ENCODE results near the gene NCOA7. TPM values are rescaled to one million over a fixed set of nuclear protein-coding genes. Genes with fewer than 3 reads are reported as not detected.

The NCOA7 gene
- total RNA-seq, 2 donors from 2014 or later, result 26.5 to 30.0 TPM

DNA sequence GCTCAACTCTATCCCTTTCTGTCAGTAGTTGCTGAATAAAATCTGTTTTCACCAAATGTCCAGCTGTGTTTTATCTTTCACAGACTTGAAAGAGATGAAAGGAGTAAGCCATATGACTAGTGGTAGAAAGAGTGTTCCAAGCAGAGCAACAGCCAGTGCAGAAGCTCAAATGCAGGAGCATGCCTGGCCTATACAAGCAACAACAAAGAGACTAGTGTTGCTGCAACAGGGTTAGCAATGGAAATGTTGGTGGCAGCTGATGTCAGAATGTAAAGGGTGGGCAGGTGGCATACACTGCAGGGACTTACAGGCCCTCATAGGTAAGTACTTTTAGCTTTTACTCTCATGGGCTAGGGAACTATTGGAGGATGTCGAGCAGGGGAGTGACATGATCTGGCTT lies 160.6 kb downstream of the NCOA7 start:
- H3K4me1 ChIP-seq, result peaks cover 8% of the 10 kb centered on the region
- H3K9me3 ChIP-seq, result no peaks in the 10 kb centered on the region
- no peak overlapping the region for H3K4me3 ChIP-seq
- TF ChIP-seq POLR2A (IDR thresholded peaks at IDR 0.05), result no peak
- TF ChIP-seq, protein P1, sequence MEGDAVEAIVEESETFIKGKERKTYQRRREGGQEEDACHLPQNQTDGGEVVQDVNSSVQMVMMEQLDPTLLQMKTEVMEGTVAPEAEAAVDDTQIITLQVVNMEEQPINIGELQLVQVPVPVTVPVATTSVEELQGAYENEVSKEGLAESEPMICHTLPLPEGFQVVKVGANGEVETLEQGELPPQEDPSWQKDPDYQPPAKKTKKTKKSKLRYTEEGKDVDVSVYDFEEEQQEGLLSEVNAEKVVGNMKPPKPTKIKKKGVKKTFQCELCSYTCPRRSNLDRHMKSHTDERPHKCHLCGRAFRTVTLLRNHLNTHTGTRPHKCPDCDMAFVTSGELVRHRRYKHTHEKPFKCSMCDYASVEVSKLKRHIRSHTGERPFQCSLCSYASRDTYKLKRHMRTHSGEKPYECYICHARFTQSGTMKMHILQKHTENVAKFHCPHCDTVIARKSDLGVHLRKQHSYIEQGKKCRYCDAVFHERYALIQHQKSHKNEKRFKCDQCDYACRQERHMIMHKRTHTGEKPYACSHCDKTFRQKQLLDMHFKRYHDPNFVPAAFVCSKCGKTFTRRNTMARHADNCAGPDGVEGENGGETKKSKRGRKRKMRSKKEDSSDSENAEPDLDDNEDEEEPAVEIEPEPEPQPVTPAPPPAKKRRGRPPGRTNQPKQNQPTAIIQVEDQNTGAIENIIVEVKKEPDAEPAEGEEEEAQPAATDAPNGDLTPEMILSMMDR (IDR thresholded peaks at IDR 0.05), result no peak
- no peaks in the 10 kb centered on the region for H3K36me3 ChIP-seq (replicated peaks in 1 of 2; ENCODE audit: insufficient read depth in 1 of 2, low read depth in 2 of 2)
- no peak overlapping the region for H3K27ac ChIP-seq
- 94 to 100% methylated on average over 1 of the region's 1 CpG for WGBS, 2 donors
- DNase-seq, result no peak
- intact Hi-C loops (cut with DNase I), result loop anchor here (10.0 kb wide), 1 partner anchor 47 kb away; no protein-coding TSS in a partner anchor
- no peaks in the 10 kb centered on the region for H3K27me3 ChIP-seq
- ATAC-seq, result no peak

DNA sequence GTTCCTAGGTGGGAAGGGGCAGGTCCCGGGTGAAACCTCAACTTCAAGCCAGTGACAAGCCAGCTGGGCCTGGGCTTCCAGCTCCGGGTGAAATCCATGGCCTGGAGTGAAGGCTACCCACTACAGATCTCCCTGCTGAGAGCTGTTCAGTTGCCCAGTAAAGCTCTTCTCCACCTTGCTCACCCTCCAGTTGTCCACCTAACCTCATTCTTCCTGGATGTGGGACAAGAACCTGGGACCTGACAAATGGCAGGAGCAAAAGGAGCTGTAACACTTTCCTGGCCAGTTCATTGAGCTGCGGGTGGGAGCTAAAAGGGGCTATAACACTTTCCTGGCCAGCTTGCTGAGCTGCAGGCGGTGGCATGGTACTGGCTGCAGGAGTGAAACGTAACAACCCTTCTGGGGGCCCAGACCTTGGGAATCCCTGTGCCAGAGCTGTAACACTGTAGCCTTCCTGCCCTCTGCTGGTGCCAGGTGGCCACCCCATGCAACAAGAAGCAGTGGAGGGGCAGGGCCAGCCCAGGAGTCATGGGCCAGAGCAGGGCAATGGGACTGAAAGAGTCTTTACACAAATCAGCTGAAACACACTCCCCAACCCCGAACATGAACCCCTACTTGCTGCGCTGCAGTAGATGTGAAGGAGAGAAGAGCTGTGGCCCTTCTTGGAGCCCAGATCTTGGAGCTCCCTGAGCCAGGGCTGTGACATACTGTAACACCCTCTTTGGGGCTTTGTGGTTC lies 162.2 kb downstream of the NCOA7 start:
- Histone ChIP-seq H3K27me3 (no peaks in the 10 kb centered on the region), H3K36me3 (replicated peaks in 1 of 2; ENCODE audit: insufficient read depth in 1 of 2, low read depth in 2 of 2) (no peaks in the 10 kb centered on the region), H3K9me3 (no peaks in the 10 kb centered on the region), H3K27ac (no peak overlapping the region), H3K4me1 (peaks cover 10% of the 10 kb centered on the region), H3K4me3 (no peak overlapping the region)
- TF ChIP-seq, protein P1 (IDR thresholded peaks at IDR 0.05), result peak in 3 of 7 experiments; percentile 15 to 25 (median 17)
- TF ChIP-seq POLR2A (IDR thresholded peaks at IDR 0.05), result no peak
- peak; percentile 16 to 42 (median 20) for DNase-seq
- ATAC-seq, result no peak
- 84% methylated on average over 7 of the region's 7 CpGs for WGBS, 2 donors
- intact Hi-C loops (cut with DNase I), result loop anchor here (10.0 kb wide), 1 partner anchor 48 kb away; no protein-coding TSS in a partner anchor

DNA sequence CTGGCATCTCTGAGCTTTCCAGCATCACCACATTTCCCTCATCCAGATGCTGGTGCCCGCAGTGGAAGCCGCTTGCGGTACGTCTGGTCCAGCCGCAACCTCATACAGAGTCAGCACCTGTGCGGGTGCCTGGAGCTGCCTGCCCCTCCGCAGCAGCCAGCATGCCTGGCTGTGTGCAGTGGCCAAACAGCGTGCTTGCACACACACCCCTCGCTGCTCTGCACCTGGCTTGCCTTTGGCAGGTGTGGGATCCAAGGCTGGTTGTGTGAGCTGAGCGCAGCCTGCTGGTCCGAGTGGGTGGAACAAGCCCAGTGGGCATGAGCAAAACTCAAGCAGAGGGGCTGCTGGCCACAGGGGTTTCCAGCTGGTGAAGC lies 162.7 kb downstream of the NCOA7 start:
- 36 to 57% methylated on average over 7 to 11 of the region's 11 CpGs for WGBS, 2 donors
- intact Hi-C loops (cut with DNase I), result loop anchor here (10.0 kb wide), 1 partner anchor 49 kb away; no protein-coding TSS in a partner anchor
- Histone ChIP-seq H3K27ac (no peak overlapping the region), H3K4me1 (peaks cover 15% of the 10 kb centered on the region), H3K27me3 (no peaks in the 10 kb centered on the region), H3K36me3 (replicated peaks in 1 of 2; ENCODE audit: insufficient read depth in 1 of 2, low read depth in 2 of 2) (no peaks in the 10 kb centered on the region), H3K4me3 (no peak overlapping the region), H3K9me3 (no peaks in the 10 kb centered on the region)
- DNase-seq, result peak; percentile 71 to 82 (median 76)
- TF ChIP-seq, protein P1 (IDR thresholded peaks at IDR 0.05), result peak; percentile 27 to 80 (median 60)
- TF ChIP-seq POLR2A (IDR thresholded peaks at IDR 0.05), result no peak
- ATAC-seq, result peak; percentile 43

DNA sequence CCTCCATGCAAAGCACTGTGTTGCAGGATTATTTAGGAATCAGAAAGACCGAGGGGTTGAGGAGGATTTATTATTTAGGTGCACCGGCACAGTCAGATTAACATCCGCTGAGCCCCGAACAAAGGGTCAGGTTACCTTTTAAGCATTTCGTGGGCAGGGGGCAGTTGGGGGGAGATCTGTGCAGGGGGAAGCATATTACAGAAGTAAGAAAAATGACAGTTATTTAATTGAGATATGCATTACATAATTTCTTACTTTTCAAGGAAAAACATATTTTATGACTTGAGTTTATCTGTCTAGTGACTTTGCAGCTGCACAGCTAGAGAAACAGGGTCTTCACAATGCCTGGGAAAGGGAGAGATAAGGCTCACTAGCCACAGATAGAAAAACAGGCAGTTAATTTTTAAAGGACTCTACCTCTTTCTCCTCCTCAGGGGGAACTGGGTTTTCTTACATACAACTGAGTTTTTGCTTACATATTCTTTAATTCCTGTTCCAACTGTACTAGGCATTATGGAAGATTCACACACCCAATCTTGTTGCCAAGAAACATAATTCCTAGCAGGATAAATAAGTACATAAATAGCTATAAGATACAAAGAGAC lies 164.1 kb downstream of the NCOA7 start:
- Histone ChIP-seq H3K27ac (no peak overlapping the region), H3K4me3 (no peak overlapping the region), H3K4me1 (peaks cover 29% of the 10 kb centered on the region), H3K36me3 (replicated peaks in 1 of 2; ENCODE audit: insufficient read depth in 1 of 2, low read depth in 2 of 2) (no peaks in the 10 kb centered on the region), H3K9me3 (no peaks in the 10 kb centered on the region), H3K27me3 (no peaks in the 10 kb centered on the region)
- TF ChIP-seq, protein P1 (IDR thresholded peaks at IDR 0.05), result no peak
- no peak for TF ChIP-seq POLR2A (IDR thresholded peaks at IDR 0.05)
- intact Hi-C loops (cut with DNase I), result loop anchor here (10.0 kb wide), 1 partner anchor 50 kb away; no protein-coding TSS in a partner anchor
- WGBS, 2 donors, result 43 to 54% methylated on average over 5 of the region's 5 CpGs
- DNase-seq (no peak), ATAC-seq (no peak)
